HG02798 (cell line): ENCODE results near the gene PLEKHH2.

Experiments used
- ATAC-seq: cut with Tn5 transposase; IDR thresholded peaks from one replicate; pipeline ENCODE4 v1.9.1; 2021; ENCODE audit warnings: mild to moderate bottlenecking; ENCODE audit not compliant: unreplicated experiment, poor library complexity

PLEKHH2 gene

GRCh38 chr2:43800894-43801293 lies 163.8 kb downstream of the PLEKHH2 start:
- ATAC-seq = no peak

GRCh38 chr2:43802135-43802534 lies 165.1 kb downstream of the PLEKHH2 start:
- ATAC-seq = no peak

- no peak for ATAC-seq
Measured at GRCh38 chr2:43803113-43803512, 166.1 kb downstream of the PLEKHH2 start.

- no peak for ATAC-seq
Measured at GRCh38 chr2:43806719-43807031, 169.6 kb downstream of the PLEKHH2 start.

GRCh38 chr2:43810452-43810851 lies 173.4 kb downstream of the PLEKHH2 start:
- no peak for ATAC-seq

- ATAC-seq = no peak
Measured at GRCh38 chr2:43810888-43811287, 173.8 kb downstream of the PLEKHH2 start.

GRCh38 chr2:43812006-43812405 lies 174.9 kb downstream of the PLEKHH2 start:
- no peak for ATAC-seq

GRCh38 chr2:43812947-43813346 lies 175.9 kb downstream of the PLEKHH2 start:
- no peak for ATAC-seq

GRCh38 chr2:43814711-43815110 lies 177.7 kb downstream of the PLEKHH2 start:
- ATAC-seq = no peak
